GM12891 (cell line): ENCODE results near the gene TIPARP.

Experiments
- POLR2A ChIP-seq: IDR thresholded peaks from 2 replicates; pipeline ENCODE4 v1.6.1; 2011; ENCODE audit warnings: low read depth, low read length, control low read depth
- POLR2AphosphoS5 ChIP-seq: IDR thresholded peaks from 2 replicates; pipeline ENCODE4 v1.6.1; 2011; ENCODE audit warnings: low read depth, low read length, control low read depth
- POU2F2 ChIP-seq: IDR thresholded peaks from 2 replicates; pipeline ENCODE4 v1.6.1; 2011; ENCODE audit warnings: low read depth, mild to moderate bottlenecking, control low read depth, low read length, moderate library complexity
- SPI1 ChIP-seq: IDR thresholded peaks from 2 replicates; pipeline ENCODE4 v1.6.1; 2011; ENCODE audit warnings: low read depth, low read length, control low read depth
- TAF1 ChIP-seq: IDR thresholded peaks from 2 replicates; pipeline ENCODE4 v1.6.1; 2011; ENCODE audit warnings: low read depth, low read length, control low read depth

DNA sequence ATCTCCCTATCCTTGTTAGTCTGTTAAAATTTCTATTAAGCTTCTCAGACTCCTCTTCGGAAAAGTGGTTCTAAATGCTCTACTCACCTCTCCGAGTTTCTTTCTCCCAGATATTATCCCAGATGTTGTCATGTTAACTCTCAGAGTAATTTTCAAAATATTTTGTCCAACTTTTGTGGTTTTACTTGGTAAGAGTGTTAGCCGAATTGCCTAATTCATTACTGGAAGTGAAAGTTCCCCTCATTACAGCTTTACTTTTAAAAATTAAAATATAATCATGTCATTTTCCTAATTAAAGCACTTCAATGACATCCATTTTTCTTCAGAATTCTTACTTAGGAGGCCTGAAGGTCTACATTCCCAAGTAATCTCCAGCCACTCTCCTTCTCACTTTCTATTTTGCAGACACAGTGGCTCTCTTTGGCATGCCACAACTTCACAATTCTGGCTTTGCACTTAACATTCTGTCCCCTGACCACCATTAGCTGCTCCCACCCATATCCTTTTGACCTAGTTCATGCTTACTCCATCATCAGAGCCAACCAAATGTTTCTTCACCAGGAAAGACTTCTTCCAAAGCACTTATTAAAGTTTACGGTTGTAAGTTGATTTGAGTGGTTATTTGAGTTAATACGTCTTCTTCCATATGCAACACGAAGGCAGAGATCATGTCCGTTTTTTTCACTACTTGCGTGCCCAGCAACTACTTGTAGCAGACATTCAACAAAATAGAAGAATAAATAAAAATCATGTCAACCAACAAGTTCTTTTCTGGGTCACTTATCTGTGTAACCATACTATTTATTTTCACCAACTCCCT lies 10.2 kb upstream of the TIPARP start:
- no peak for TF ChIP-seq POLR2AphosphoS5
- no peak for TF ChIP-seq TAF1
- no peak for TF ChIP-seq POLR2A
- TF ChIP-seq POU2F2, result no peak
- no peak for TF ChIP-seq SPI1
